ENCODE measurements around the gene FAM20C. TPM values are rescaled to one million over a fixed set of nuclear protein-coding genes. Genes with fewer than 3 reads are reported as not detected.

Gene FAM20C
- total and polyA plus RNA-seq, 2 donors (not counting 3 experiments of a cell fraction or from before 2014, with no cell fraction given): 14.2 to 34.5 TPM

DNA sequence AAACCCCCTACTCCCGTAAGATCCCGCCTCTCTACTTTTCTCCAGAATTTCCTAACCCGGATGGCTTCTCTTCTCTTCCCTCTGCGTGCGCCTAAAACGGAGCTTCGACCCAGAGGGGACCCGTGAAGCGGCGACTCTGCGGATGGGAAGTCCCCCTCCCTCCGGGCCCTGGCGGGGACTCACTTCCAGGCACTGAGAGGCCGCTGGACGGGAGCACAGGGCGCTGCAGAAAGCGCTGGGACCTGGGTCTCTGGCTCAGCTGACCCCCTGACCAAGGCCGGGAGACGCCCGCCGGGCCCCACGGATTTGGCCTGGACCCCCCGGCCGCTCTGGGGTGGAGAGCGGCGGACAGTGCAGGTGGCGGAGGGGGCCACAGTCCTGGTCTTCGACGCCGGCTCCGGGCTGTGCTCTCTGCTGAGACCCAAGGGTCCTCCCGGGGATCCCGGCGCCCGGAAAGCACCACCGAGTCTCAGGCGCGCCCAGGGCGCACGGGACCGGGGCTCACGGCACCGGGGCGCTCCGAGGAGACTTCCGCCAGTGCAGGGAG lies 96.9 kb downstream of the FAM20C start:
- Histone ChIP-seq H3K9ac (replicated peaks; ENCODE audit: extremely low read depth, insufficient read depth, low read length) (no peak overlapping the region), H2AFZ (ENCODE audit: low read depth, low read length) (no peak overlapping the region), H3K79me2 (ENCODE audit: control insufficient read depth, insufficient read depth, low read length) (no peaks in the 10 kb centered on the region), H3K4me3 (replicated peaks in 1 of 3; ENCODE audit: insufficient read depth in 1 of 3, low read depth in 1 of 3, low read length in 3 of 3) (no peak overlapping the region), H3K9me3 (replicated peaks; ENCODE audit: control insufficient read depth, insufficient read depth, low read length) (no peaks in the 10 kb centered on the region), H3K4me2 (ENCODE audit: insufficient read depth, low read length) (no peak overlapping the region), H4K20me1 (replicated peaks; ENCODE audit: control insufficient read depth, extremely low read depth, insufficient read depth, low read length) (no peaks in the 10 kb centered on the region), H3K4me1 (ENCODE audit: control insufficient read depth, extremely low read depth, insufficient read depth, low read length) (no peaks in the 10 kb centered on the region), H3K27me3 (ENCODE audit: control insufficient read depth in 2 of 2, insufficient read depth in 2 of 2, low read length in 2 of 2) (peaks cover 34 to 46% of the 10 kb centered on the region in 2 experiments), H3K36me3 (ENCODE audit: control insufficient read depth in 2 of 2, extremely low read depth in 1 of 2, insufficient read depth in 2 of 2, low read length in 2 of 2) (no peaks in the 10 kb centered on the region), H3K27ac (ENCODE audit: insufficient read depth, low read depth, low read length) (no peak overlapping the region), H3K9me1 (replicated peaks; ENCODE audit: control insufficient read depth, extremely low read depth, insufficient read depth, low read length) (no peaks in the 10 kb centered on the region)
- no peak for TF ChIP-seq MYC (IDR thresholded peaks at IDR 0.05; ENCODE audit: low read depth, low read length)
- TF ChIP-seq FOS (IDR thresholded peaks at IDR 0.05; ENCODE audit: borderline replicate concordance, insufficient read depth, low read length): no peak
- no peak for TF ChIP-seq POLR2A (IDR thresholded peaks at IDR 0.05; ENCODE audit: low read depth, low read length)
- no peak for TF ChIP-seq POLR2AphosphoS5 (IDR thresholded peaks at IDR 0.05; ENCODE audit: insufficient read depth, low read depth, low read length)
- TF ChIP-seq, protein P1, sequence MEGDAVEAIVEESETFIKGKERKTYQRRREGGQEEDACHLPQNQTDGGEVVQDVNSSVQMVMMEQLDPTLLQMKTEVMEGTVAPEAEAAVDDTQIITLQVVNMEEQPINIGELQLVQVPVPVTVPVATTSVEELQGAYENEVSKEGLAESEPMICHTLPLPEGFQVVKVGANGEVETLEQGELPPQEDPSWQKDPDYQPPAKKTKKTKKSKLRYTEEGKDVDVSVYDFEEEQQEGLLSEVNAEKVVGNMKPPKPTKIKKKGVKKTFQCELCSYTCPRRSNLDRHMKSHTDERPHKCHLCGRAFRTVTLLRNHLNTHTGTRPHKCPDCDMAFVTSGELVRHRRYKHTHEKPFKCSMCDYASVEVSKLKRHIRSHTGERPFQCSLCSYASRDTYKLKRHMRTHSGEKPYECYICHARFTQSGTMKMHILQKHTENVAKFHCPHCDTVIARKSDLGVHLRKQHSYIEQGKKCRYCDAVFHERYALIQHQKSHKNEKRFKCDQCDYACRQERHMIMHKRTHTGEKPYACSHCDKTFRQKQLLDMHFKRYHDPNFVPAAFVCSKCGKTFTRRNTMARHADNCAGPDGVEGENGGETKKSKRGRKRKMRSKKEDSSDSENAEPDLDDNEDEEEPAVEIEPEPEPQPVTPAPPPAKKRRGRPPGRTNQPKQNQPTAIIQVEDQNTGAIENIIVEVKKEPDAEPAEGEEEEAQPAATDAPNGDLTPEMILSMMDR (IDR thresholded peaks at IDR 0.05; ENCODE audit: extremely low read depth in 1 of 2, insufficient read depth in 1 of 2, low read depth in 1 of 2, low read length in 2 of 2): no peak
- no peak for TF ChIP-seq GATA2 (IDR thresholded peaks at IDR 0.05; ENCODE audit: insufficient read depth, insufficient read length, low read depth, low read length)
- FAIRE-seq (no peak), DNase-seq (ENCODE audit: low read depth, low spot score) (no peak)
- ChIA-PET CTCF (no interaction called here), POLR2A (no interaction called here)
- dilution Hi-C loops (cut with MboI; ENCODE audit: extremely low pct_ligation_motif_present, low sequenced_read_pairs) (no loop called here), intact Hi-C loops (cut with micrococcal nuclease) (no loop called here)
- no TSS peak for BruUV-seq (replicated peaks)
